ENCODE results near the gene MECP2. TPM values are rescaled to one million over a fixed set of nuclear protein-coding genes. Genes with fewer than 3 reads are reported as not detected.
"Not testable (repeated sequence)": the region's sequence is repeated elsewhere in the genome, so short reads cannot be mapped to it uniquely, and the experiment has no call there.

Gene MECP2
- total RNA-seq, 4 donors from 2014 or later = 57.7 to 79.4 (median 64.8) TPM

DNA sequence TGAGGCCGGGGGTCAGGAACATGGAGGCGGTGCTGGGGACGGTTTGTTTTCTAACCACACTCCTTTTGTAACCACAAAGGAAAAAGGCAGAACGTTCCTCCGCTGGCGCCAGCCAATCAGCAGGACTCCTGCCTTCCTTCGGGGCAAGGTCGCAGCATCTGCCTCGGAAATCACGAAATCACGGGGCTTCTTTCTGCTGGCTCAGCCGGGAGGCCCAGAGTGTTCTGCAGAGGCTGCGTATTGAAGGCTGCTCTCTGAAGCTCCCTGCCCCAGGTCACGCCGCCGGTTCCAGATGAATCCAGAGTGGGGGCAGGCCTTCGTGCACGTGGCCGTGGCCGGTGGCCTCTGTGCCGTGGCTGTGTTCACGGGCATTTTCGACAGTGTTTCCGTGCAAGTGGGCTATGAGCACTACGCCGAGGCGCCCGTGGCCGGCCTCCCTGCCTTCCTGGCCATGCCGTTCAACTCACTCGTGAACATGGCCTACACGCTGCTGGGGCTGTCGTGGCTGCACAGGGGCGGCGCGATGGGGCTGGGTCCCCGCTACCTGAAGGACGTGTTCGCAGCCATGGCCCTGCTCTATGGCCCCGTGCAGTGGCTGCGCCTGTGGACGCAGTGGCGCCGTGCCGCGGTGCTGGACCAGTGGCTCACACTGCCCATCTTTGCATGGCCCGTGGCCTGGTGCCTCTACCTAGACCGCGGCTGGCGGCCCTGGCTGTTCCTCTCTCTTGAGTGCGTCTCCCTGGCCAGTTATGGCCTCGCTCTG, 115.6 kb downstream of the MECP2 start:
- Histone ChIP-seq H3K36me3 (peaks cover 0 to 3% (median 2%) of the 10 kb centered on the region in 4 donors), H3K27ac (replicated peaks in 1 of 4) (peak overlapping the region in 2 of 4 donors; percentile 22 to 27), H3K9me3 (no peaks in the 10 kb centered on the region), H3K27me3 (no peaks in the 10 kb centered on the region), H3K4me1 (peaks cover 4 to 10% (median 8%) of the 10 kb centered on the region in 4 donors), H3K4me3 (no peak overlapping the region)
- intact Hi-C loops (cut with DNase I) = no loop called here
- TF ChIP-seq POLR2A (IDR thresholded peaks at IDR 0.05; ENCODE audit: low read depth) (no peak), CTCF (IDR thresholded peaks at IDR 0.05) (no peak), EP300 (IDR thresholded peaks at IDR 0.05) (no peak), POLR2AphosphoS5 (IDR thresholded peaks at IDR 0.05) (no peak)
- WGBS = 88% methylated on average over 23 of the region's 52 CpGs
- DNase-seq (ENCODE audit: extremely low spot score) = no peak

- DNase-seq (ENCODE audit: extremely low spot score) = no peak
- no peaks in the 10 kb centered on the region for H3K27me3 ChIP-seq
- peak overlapping the region in 2 of 4 donors; percentile 22 to 27 for H3K27ac ChIP-seq (replicated peaks in 1 of 4)
- WGBS = 88% methylated on average over 7 of the region's 7 CpGs
- intact Hi-C loops (cut with DNase I) = no loop called here
- TF ChIP-seq POLR2A (IDR thresholded peaks at IDR 0.05; ENCODE audit: low read depth) = no peak
- TF ChIP-seq POLR2AphosphoS5 (IDR thresholded peaks at IDR 0.05) = no peak
- peaks cover 0 to 3% (median 2%) of the 10 kb centered on the region in 4 donors for H3K36me3 ChIP-seq
- no peaks in the 10 kb centered on the region for H3K9me3 ChIP-seq
- H3K4me1 ChIP-seq = peaks cover 4 to 10% (median 8%) of the 10 kb centered on the region in 4 donors
- H3K4me3 ChIP-seq = no peak overlapping the region
These were observed 116.3 kb downstream of the MECP2 start for GRCh38 chrX:153981231-153981630.

GRCh38 chrX:153980394-153980793, 117.1 kb downstream of the MECP2 start:
- H3K36me3 ChIP-seq; intact Hi-C loops (cut with DNase I); H3K4me3 ChIP-seq; H3K9me3 ChIP-seq; DNase-seq (ENCODE audit: extremely low spot score); H3K27me3 ChIP-seq; H3K27ac ChIP-seq (replicated peaks in 1 of 4); H3K4me1 ChIP-seq: not testable (repeated sequence)
- WGBS = 88% methylated on average over 9 of the region's 10 CpGs

GRCh38 chrX:153974726-153975286, 122.7 kb downstream of the MECP2 start:
- WGBS = 88% methylated on average over 3 of the region's 3 CpGs
- Histone ChIP-seq H3K4me1 (peaks cover 14 to 22% (median 19%) of the 10 kb centered on the region in 4 donors), H3K36me3 (no peaks in the 10 kb centered on the region), H3K27me3 (no peaks in the 10 kb centered on the region), H3K27ac (replicated peaks in 1 of 4) (peak overlapping the region in 3 of 4 donors; percentile 95 to 99 (median 98)), H3K4me3 (no peak overlapping the region), H3K9me3 (no peaks in the 10 kb centered on the region)
- intact Hi-C loops (cut with DNase I) = no loop called here
- no peak for DNase-seq (ENCODE audit: extremely low spot score)
- TF ChIP-seq POLR2AphosphoS5 (IDR thresholded peaks at IDR 0.05) = no peak
- no peak for TF ChIP-seq CTCF (IDR thresholded peaks at IDR 0.05)
- no peak for TF ChIP-seq EP300 (IDR thresholded peaks at IDR 0.05)
- no peak for TF ChIP-seq POLR2A (IDR thresholded peaks at IDR 0.05; ENCODE audit: low read depth)

- H3K9me3 ChIP-seq = no peaks in the 10 kb centered on the region
- H3K27me3 ChIP-seq = no peaks in the 10 kb centered on the region
- peaks cover 19 to 29% (median 26%) of the 10 kb centered on the region in 4 donors for H3K4me1 ChIP-seq
- TF ChIP-seq EP300 (IDR thresholded peaks at IDR 0.05) (no peak), POLR2A (IDR thresholded peaks at IDR 0.05; ENCODE audit: low read depth) (no peak), POLR2AphosphoS5 (IDR thresholded peaks at IDR 0.05) (no peak), CTCF (IDR thresholded peaks at IDR 0.05) (no peak)
- H3K36me3 ChIP-seq = no peaks in the 10 kb centered on the region
- intact Hi-C loops (cut with DNase I) = no loop called here
- peak overlapping the region in 2 of 4 donors; percentile 72 to 81 for H3K4me3 ChIP-seq
- DNase-seq (ENCODE audit: extremely low spot score) = no peak
- peak overlapping the region; percentile 95 to 99 (median 98) for H3K27ac ChIP-seq (replicated peaks in 1 of 4)
- 76% methylated on average over 6 of the region's 14 CpGs for WGBS
These were observed 123.4 kb downstream of the MECP2 start for GRCh38 chrX:153974003-153974725.

All from esophagus muscularis mucosa (tissue), 4 donors.